HK-2 (cell line): Measurements from ENCODE around the gene FKBP8.
"Not testable (repeated sequence)": the region's sequence is repeated elsewhere in the genome, so short reads cannot be mapped to it uniquely, and the experiment has no call there.

ENCODE experiments used
- DNase-seq: peaks from one replicate; pipeline ENCODE4 v3.0.0-alpha.2; 2018; ENCODE audit not compliant: unreplicated experiment

The FKBP8 gene

GRCh38 chr19:18542941-18543813 is at the start of gene FKBP8:
FKBP8 (minus strand) TSS chr19:18543573; CDS start chr19:18541970, 1,603 bp downstream.
- DNase-seq, result peak; percentile 89

GRCh38 chr19:18592732-18593131 is 49.4 kb upstream of the FKBP8 start:
- DNase-seq, result not testable (repeated sequence)

- no peak for DNase-seq
These were observed 48.5 kb upstream of the FKBP8 start for GRCh38 chr19:18591735-18592385.

- no peak for DNase-seq
These were observed 47.2 kb upstream of the FKBP8 start for GRCh38 chr19:18590273-18591272.

DNA sequence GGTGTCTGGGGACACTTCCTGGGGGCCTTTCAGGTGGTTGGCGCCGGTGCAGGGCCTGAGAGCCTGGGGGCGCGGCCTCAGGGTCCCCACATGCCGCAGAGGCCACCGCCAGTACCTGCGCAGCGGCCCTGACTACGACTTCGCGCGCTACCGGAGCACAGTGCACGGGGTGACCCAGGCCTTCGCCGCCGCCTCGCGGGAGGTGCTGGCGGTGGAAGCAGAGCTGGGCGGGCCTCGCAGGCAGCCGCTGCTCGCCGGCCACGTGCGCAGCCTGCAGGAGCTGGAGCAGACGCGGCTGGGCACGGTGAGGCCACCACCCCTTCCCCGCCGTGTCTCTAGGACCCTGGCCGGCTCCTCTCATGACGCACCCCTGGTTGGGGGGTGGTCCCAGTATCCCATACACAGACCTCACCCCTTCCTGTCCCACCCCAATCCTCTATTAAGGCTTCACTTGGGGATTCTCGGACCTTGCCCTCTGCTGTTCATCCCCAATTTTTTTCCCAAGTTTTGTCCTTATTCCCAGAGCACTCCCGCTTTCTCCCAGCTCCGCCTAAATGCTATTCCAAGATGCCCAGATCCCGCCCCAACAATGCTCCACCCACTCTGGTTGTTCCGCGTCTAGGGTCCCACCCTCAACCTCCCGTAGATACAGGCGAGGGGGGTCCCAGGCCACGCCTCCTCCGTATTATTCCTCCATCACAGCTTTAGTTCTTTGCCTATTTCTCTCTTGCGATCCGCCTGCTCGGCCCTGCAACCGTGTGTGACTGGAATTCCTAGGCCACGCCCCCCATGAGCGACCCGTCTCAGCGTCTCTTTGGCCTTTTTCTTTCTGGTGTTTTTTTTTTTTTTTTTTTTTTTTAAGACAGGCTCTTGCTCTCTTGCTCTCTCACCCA is 46.3 kb upstream of the FKBP8 start:
- DNase-seq, result peak; percentile 74

DNA sequence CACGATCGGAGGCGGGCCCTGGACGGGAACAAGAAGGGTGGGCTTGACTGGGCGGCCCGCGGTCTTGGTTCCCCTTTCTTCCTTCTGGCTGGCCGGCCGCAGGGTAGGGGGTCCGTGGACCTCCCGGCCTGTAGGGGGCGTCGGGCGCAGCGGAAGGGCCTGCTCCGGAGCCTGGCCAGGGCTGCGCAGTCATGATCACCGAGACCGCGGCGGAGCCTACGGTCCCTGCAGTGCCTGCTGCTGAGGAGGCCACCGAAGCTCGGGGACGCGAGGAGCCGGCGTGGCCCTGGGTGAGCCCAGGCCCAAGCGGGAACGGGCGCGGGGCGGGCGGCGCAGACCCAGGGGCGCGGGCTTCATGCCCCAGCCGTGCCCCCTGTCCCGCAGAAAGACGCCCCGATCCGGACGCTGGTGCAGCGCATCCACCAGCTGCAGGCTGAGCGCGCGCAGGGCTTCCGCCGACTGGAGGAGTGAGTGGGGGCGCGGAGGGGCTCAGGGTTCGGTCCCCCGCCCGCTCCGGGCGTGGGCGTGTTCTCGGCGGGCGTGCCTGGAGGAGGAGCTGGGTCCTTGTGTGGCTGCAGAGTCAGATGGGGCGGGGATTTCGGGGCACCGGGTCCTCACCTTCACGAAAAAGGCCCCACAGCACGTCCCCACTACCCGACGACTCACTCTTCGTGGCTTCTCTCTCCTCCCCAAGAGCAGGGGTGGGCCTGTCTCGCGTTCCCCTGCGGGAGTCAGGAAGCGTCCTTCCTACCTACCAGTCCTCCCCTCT is 45.4 kb upstream of the FKBP8 start, which contains the start of gene REX1BD:
TSS of gene REX1BD (plus strand) at position 188 of the 769 bp plus-strand sequence. CDS start at position 192, 4 bp downstream.
- DNase-seq, result peak; percentile 92

DNA sequence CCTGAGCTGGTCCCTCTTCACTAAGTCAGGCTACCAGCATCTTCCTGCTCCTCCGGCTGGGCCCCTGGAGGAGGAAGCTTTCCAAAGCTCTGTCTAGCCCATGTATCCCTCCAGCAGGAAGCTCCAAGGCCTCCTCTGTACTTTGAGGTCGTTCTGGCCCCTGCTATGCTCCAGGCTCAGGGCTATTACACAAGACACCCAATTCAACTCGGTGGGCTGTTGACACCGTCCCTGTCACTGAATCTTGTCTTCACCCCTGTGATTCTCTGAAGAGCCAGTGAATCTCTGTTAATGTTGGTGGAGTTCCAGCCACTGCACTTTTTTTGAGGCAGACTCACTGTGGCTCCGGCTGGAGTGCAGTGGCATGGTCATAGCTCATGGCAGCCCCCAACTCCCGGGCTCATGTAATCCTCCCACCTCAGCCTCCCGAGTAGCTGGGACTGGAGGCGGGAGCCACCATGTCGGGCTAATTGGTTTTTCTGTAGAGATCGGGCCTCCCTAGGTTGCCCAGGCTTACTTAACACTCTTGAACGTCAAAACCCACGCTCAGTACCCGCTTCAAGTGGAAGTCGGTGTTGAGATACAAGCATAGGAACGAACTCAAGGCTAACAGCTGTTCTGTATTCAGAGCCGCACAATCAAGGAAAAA is 44.7 kb upstream of the FKBP8 start:
- DNase-seq, result no peak

- DNase-seq, result no peak
These were observed 44.2 kb upstream of the FKBP8 start for GRCh38 chr19:18587561-18587960.

GRCh38 chr19:18586306-18586705 is 42.9 kb upstream of the FKBP8 start:
- no peak for DNase-seq

GRCh38 chr19:18580311-18580710 is 36.9 kb upstream of the FKBP8 start:
- DNase-seq, result no peak

- DNase-seq, result no peak
These were observed 34.1 kb upstream of the FKBP8 start for GRCh38 chr19:18577365-18577914.

- no peak for DNase-seq
These were observed 33.0 kb upstream of the FKBP8 start for GRCh38 chr19:18576383-18576782.

DNA sequence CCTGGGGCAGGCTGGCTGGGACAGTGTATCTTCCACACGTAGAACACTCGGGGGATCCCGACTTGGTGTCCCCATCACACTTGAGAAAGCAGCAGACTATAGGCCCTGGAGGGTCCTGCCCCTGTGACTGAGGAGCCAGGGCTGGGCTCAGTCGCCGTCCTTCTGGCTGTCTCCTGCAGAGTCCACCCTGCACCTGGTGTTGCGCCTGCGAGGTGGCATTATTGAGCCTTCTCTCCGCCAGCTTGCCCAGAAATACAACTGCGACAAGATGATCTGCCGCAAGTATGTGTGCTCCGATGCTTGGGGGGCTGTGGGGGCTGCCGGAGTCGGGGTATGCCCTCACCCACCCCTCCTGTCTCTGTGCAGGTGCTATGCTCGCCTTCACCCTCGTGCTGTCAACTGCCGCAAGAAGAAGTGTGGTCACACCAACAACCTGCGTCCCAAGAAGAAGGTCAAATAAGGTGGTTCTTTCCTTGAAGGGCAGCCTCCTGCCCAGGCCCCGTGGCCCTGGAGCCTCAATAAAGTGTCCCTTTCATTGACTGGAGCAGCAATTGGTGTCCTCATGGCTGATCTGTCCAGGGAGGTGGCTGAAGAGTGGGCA is 31.4 kb upstream of the FKBP8 start:
- DNase-seq, result no peak

GRCh38 chr19:18571564-18572344 is 28.4 kb upstream of the FKBP8 start, which contains the start of gene UBA52:
UBA52 (plus strand) TSS chr19:18571857; CDS start chr19:18573301, 1,444 bp downstream.
- peak; percentile 99 for DNase-seq

DNA sequence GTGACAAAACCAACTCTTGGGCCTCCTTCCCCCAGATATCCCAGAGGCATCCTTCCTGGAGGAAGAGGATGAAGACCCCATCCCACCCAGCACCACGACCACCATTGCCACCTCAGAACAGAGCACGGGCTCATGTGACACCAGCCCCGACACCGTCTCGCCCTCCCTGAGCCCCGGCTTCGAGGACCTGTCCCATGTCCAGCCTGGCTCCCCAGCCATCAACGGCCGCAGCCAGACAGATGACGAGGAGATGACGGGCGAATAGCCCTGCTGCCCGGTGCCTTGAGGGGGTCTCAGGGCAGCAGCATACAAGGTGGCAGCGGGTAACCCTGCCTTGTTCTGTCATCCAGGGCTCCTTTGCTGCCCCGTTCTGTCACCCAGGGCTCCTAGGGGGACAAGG is 25.0 kb upstream of the FKBP8 start:
- DNase-seq, result no peak

DNA sequence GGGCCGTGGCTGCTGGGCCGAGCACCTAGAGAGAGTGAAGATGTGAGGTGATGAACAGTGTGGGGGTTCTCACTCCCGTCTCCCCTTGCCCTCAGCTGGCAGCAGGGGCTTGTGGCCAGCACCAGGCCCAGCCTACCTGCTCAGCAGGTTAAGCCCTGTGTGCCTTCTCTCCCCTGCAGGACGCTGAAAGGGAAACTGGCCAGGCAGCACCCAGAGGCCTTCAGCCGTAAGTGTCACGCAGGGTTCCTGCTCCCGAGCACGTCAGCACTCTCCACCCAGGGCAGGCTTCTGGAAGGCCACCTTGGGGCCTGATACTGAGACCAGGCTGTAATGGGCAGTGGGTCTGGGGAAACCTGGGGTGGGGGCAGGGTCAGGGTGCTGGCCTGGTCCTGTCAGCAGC is 23.6 kb upstream of the FKBP8 start:
- DNase-seq, result no peak

- DNase-seq, result no peak
These were observed 18.7 kb upstream of the FKBP8 start for GRCh38 chr19:18562086-18562485.

GRCh38 chr19:18559685-18560084 is 16.3 kb upstream of the FKBP8 start:
- no peak for DNase-seq
